K562 (cell line): ENCODE results near the gene DTX4. TPM values are rescaled to one million over a fixed set of nuclear protein-coding genes. Genes with fewer than 3 reads are reported as not detected.

Source experiments
- ATAC-seq: fragments of 200-7000 bp; cut with Tn5 transposase; 3 replicates; pipeline ENCODE4 v1.9.1; 2020; ENCODE audit warnings: moderate library complexity
- BruUV-seq: library from RNA; stranded (reverse); fragments of 400-500 nt; replicated peaks from 2 replicates; lab custom pipeline; 2021; lab: Mats Ljungman, UMichigan
- CTCF ChIA-PET: fragments of 300-600 bp; formaldehyde crosslinking; extraction: SDS; loops from one replicate; lab custom pipeline; 2021; ENCODE audit warnings: low intra/inter-chr PET ratio; lab: Yijun Ruan, JAX
- POLR2A ChIA-PET: fragments of 300-600, 350-650 bp; sonication (Branson Sonifier 250); formaldehyde crosslinking; extraction: SDS; loops from one replicate; lab custom pipeline; 2021; ENCODE audit warnings: antibody characterized with exemption, inconsistent platforms; lab: Yijun Ruan, JAX
- DNase-seq, 4 experiments: peaks; one replicate each; pipeline versions ENCODE4 v3.0.0 to v3.0.0-alpha.2; 2011 to 2018; ENCODE audit warnings: low spot score in 3 of 4, mixed read lengths in 3 of 4; ENCODE audit errors: extremely low read depth in 1 of 4
- FAIRE-seq: peaks from 2 replicates; lab custom pipeline; 2011; peaks lifted over from hg19 to GRCh38; lab: Jason Lieb, UNC
- H2AFZ ChIP-seq: 2 replicates; pipeline ENCODE4 v1.6.0; 2011; ENCODE audit warnings: low read depth, low read length, control low read depth, inconsistent platforms
- H3K27ac ChIP-seq: fragments of 200-600 bp; 3 replicates; pipeline ENCODE4 v1.8.0; 2011; ENCODE audit warnings: low read depth, mild to moderate bottlenecking, control low read depth, inconsistent platforms, low read length, moderate library complexity, mixed read lengths; ENCODE audit errors: extremely low read depth
- H3K27me3 ChIP-seq, 2 experiments: fragments of 300-600 bp in 1 of 2; 2 replicates in 1 of 2; 3 replicates in 1 of 2; pipeline versions ENCODE4 v1.6.0 to v1.8.0; 2011; ENCODE audit warnings: inconsistent platforms in 2 of 2, low read length in 2 of 2, mild to moderate bottlenecking in 1 of 2, mixed read lengths in 1 of 2, moderate library complexity in 1 of 2; ENCODE audit not compliant: control insufficient read depth in 2 of 2, insufficient read depth in 2 of 2
- H3K36me3 ChIP-seq: fragments of 300-600 bp; 3 replicates; pipeline ENCODE4 v1.8.0; 2011; ENCODE audit warnings: mild to moderate bottlenecking, low read length, inconsistent platforms; ENCODE audit not compliant: control insufficient read depth, insufficient read depth
- H3K4me1 ChIP-seq, 2 experiments: fragments of 200-600 bp in 1 of 2; replicated peaks in 1 of 2; 2 replicates in 1 of 2; 3 replicates in 1 of 2; pipeline versions ENCODE4 v1.5.1 to v1.8.0; 2011; ENCODE audit warnings: inconsistent platforms in 2 of 2, low read length in 2 of 2, mild to moderate bottlenecking in 1 of 2, mixed read lengths in 1 of 2, moderate library complexity in 1 of 2; ENCODE audit not compliant: control insufficient read depth in 2 of 2, insufficient read depth in 2 of 2
- H3K4me2 ChIP-seq: 2 replicates; pipeline ENCODE4 v1.6.1; 2011; ENCODE audit warnings: low read length, control low read depth, inconsistent platforms, mixed read lengths; ENCODE audit not compliant: insufficient read depth
- H3K4me3 ChIP-seq: fragments of 200-600 bp; sonication (generic), shearing (Covaris generic); 2 replicates; pipeline ENCODE4 v1.5.1; 2016; ENCODE audit warnings: control low read depth, inconsistent platforms
- H3K79me2 ChIP-seq: fragments of 200-600 bp; 3 replicates; pipeline ENCODE4 v1.8.0; 2011; ENCODE audit warnings: low read length, inconsistent platforms; ENCODE audit not compliant: control insufficient read depth, insufficient read depth
- H3K9ac ChIP-seq, 2 experiments: 2 replicates each; pipeline versions ENCODE4 v1.6.0 to v1.6.1; 2011; ENCODE audit warnings: low read depth in 2 of 2, low read length in 2 of 2, control low read depth in 1 of 2, inconsistent platforms in 1 of 2, mild to moderate bottlenecking in 1 of 2, mixed read lengths in 1 of 2; ENCODE audit not compliant: insufficient read depth in 1 of 2
- H3K9me1 ChIP-seq: one replicate; pipeline ENCODE4 v1.6.0; 2011; ENCODE audit warnings: inconsistent platforms, mild to moderate bottlenecking, low read length, moderate library complexity; ENCODE audit not compliant: control insufficient read depth, insufficient read depth
- H3K9me3 ChIP-seq: replicated peaks from 2 replicates; pipeline ENCODE4 v1.5.1; 2011; ENCODE audit warnings: low read depth, low read length, inconsistent platforms; ENCODE audit not compliant: control insufficient read depth, insufficient read depth
- H4K20me1 ChIP-seq: replicated peaks from 2 replicates; pipeline ENCODE4 v1.6.1; 2011; ENCODE audit warnings: low read length, inconsistent platforms, mixed read lengths; ENCODE audit not compliant: control insufficient read depth, insufficient read depth
- CEBPB ChIP-seq: fragments of 450-650 bp; IDR thresholded peaks from 2 replicates; pipeline ENCODE4 v1.6.1; 2016; ENCODE audit warnings: missing genetic modification characterization, missing compliant biosample characterization
- CEBPG ChIP-seq, 3 experiments: fragments of 200-800 bp in 1 of 3; sonication (Bioruptor generic) in 1 of 3; sonication (generic) in 1 of 3; formaldehyde crosslinking in 1 of 3; IDR thresholded peaks in 2 of 3; conservative IDR thresholded peaks in 1 of 3; 2 replicates each; pipeline versions ENCODE4 v1.6.1 to v1.8.0; 2016 to 2022; ENCODE audit warnings: missing compliant biosample characterization in 2 of 3, missing genetic modification characterization in 2 of 3, mild to moderate bottlenecking in 1 of 3, missing genetic modification reagents in 1 of 3
- CREB1 ChIP-seq, 2 experiments: sonication (generic) in 1 of 2; formaldehyde crosslinking in 1 of 2; IDR thresholded peaks; 2 replicates each; pipeline versions ENCODE4 v1.6.1 to v1.8.0; 2012 to 2022; ENCODE audit warnings: inconsistent platforms in 1 of 2, mild to moderate bottlenecking in 1 of 2, missing genetic modification reagents in 1 of 2, moderate library complexity in 1 of 2
- EP400 ChIP-seq: fragments of 450-650 bp; IDR thresholded peaks from 2 replicates; pipeline ENCODE4 v1.6.1; 2017; ENCODE audit warnings: antibody characterized with exemption, mild to moderate bottlenecking, moderate library complexity
- FOXJ3 ChIP-seq: sonication (generic); formaldehyde crosslinking; IDR thresholded peaks from 2 replicates; pipeline ENCODE4 v1.4.0; 2020; ENCODE audit warnings: mild to moderate bottlenecking, missing genetic modification reagents
- MCM3 ChIP-seq: fragments of 450-650 bp; IDR thresholded peaks from 2 replicates; pipeline ENCODE4 v1.6.1; 2016
- MXI1 ChIP-seq: IDR thresholded peaks from 2 replicates; pipeline ENCODE4 v1.6.1; 2011; ENCODE audit warnings: low read depth, mild to moderate bottlenecking, improper control_type of control experiment, low read length
- NR4A1 ChIP-seq, 2 experiments: fragments of 250-450 bp in 1 of 2; fragments of 450-650 bp in 1 of 2; sonication (Bioruptor Pico) in 1 of 2; IDR thresholded peaks; 2 replicates each; pipeline versions ENCODE4 v1.4.0 to v1.6.1; 2016 to 2020; ENCODE audit warnings: mild to moderate bottlenecking in 2 of 2, missing compliant biosample characterization in 1 of 2, missing genetic modification characterization in 1 of 2, moderate library complexity in 1 of 2
- RCOR1 ChIP-seq, 2 experiments: IDR thresholded peaks; 2 replicates each; pipeline ENCODE4 v1.6.1; 2012; ENCODE audit warnings: low read depth in 2 of 2, low read length in 2 of 2, borderline replicate concordance in 1 of 2, improper control_type of control experiment in 1 of 2
- SNIP1 ChIP-seq: fragments of 450-650 bp; IDR thresholded peaks from 2 replicates; pipeline ENCODE4 v1.7.1; 2017; ENCODE audit warnings: low read depth, mild to moderate bottlenecking
- TRIM24 ChIP-seq, 2 experiments: fragments of 450-650 bp; IDR thresholded peaks; 2 replicates each; pipeline ENCODE4 v1.6.1; 2016
- WGBS: fragments of 100-300 bp; shearing (Covaris generic); methylation state at CpG from one replicate; pipeline ENCODE4 v1.1.6; 2016; ENCODE audit warnings: low coverage, mixed read lengths; ENCODE audit not compliant: insufficient coverage; ENCODE audit errors: missing lambda C conversion rate; 5-methylcytosine and 5-hydroxymethylcytosine counted together
- in situ Hi-C: fragments of 300-500 bp; cut with MboI; formaldehyde crosslinking; loops from 4 replicates; pipeline ENCODE4 v1.15.0; 2018; ENCODE audit warnings: inconsistent platforms, mixed read lengths
- intact Hi-C: fragments of 100-400 bp; cut with micrococcal nuclease; formaldehyde crosslinking; loops from 2 replicates; pipeline ENCODE4 v1.14.2; 2022
- polyA plus RNA-seq, 8 experiments: library from polyadenylated mRNA; depleted of rRNA in 4 of 8; stranded (reverse) in 5 of 8; unstranded in 3 of 8; fragments of >200 nt; fragmentation: Nextera tagmentation in 2 of 8; fragmentation: Illumina TruSeq in 1 of 8; extraction: Ambion mirVana in 2 of 8; extraction: Trizol in 1 of 8; gene quantifications; 2 replicates each; pipeline versions ENCODE4 v1.2.1 to v1.2.3, GENCODE V29; 2011 to 2014; ENCODE audit warnings: inconsistent platforms in 1 of 8, missing spikeins in 1 of 8
- total RNA-seq, 7 experiments: library from RNA; depleted of rRNA in 6 of 7; stranded (reverse); fragments of >200 nt in 6 of 7; fragmentation: Illumina TruSeq in 2 of 7; extraction: Trizol in 2 of 7; gene quantifications; 2 replicates each; pipeline versions ENCODE4 v1.2.1 to v1.2.3, GENCODE V29; 2011 to 2021; ENCODE audit warnings: low replicate concordance in 1 of 7
- TF ChIP-seq, protein P1 (sequence below), 2 experiments: fragments of 450-650 bp in 1 of 2; sonication (generic) in 1 of 2; formaldehyde crosslinking in 1 of 2; IDR thresholded peaks in 1 of 2; conservative IDR thresholded peaks in 1 of 2; 2 replicates each; pipeline versions ENCODE4 v1.6.1 to v1.8.1; 2016 to 2023; ENCODE audit warnings: mild to moderate bottlenecking in 2 of 2, moderate library complexity in 2 of 2, inconsistent platforms in 1 of 2, missing genetic modification reagents in 1 of 2

DTX4 gene
- total and polyA plus RNA-seq, 9 of the 15 experiments (the other 6 are each of a cell fraction or from before 2014, with no cell fraction given) = 0.03 to 0.47 (median 0.04) TPM; not detected in 4

DNA sequence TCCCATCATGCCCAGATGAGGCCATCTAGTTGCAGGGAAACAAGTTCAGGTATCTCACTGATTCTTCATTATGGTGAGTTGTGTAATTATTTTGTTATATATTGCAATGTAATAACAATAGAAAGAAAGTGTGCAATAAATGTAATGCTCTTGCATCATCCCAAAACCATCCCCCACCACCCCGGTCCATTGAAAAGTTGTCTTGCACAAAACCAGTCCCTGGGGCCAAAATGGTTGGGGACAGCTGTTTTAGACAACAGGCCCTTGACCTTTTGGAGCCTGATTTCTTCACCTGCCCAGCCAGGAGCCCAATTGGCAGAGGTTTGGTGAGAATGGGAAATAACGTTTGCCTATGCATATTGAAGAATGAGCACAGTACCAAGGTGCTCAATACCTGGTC is 24.8 kb downstream of the DTX4 start:
- Histone ChIP-seq H2AFZ (no peak overlapping the region), H3K27me3 (peaks cover 10 to 30% of the 10 kb centered on the region in 2 experiments), H3K79me2 (no peaks in the 10 kb centered on the region), H3K36me3 (no peaks in the 10 kb centered on the region), H3K9ac (no peak overlapping the region), H3K9me1 (no peaks in the 10 kb centered on the region), H3K27ac (no peak overlapping the region), H3K9me3 (no peaks in the 10 kb centered on the region), H3K4me1 (peaks cover 0 to 2% of the 10 kb centered on the region in 2 experiments; a peak in 1 of 5 replicates), H3K4me3 (no peak overlapping the region), H3K4me2 (no peak overlapping the region), H4K20me1 (no peaks in the 10 kb centered on the region)
- 0 out of 2 replicates have a peak, but pooled peaks have one; percentile 46 for TF ChIP-seq CEBPB (tag)
- no peak for TF ChIP-seq EP400
- no peak for TF ChIP-seq MCM3
- no peak for TF ChIP-seq CEBPG (CRISPR knock-in tag; IDR thresholded peaks at IDR 0.05)
- TF ChIP-seq CEBPG (tag; conservative IDR thresholded peaks at IDR 0.05 in 1 of 2, IDR thresholded peaks at IDR 0.05 in 1 of 2) = peak; percentile 39 to 61; a peak in 3 of 4 replicates
- TF ChIP-seq RCOR1 (IDR thresholded peaks at IDR 0.05; ENCODE audit: borderline replicate concordance in 1 of 2, low read depth in 2 of 2, low read length in 2 of 2) = no peak
- TF ChIP-seq TRIM24 (IDR thresholded peaks at IDR 0.05) = peak; percentile 32 to 48; a peak in 2 of 4 replicates
- no peak for TF ChIP-seq CREB1 (IDR thresholded peaks at IDR 0.05)
- TF ChIP-seq CREB1 (CRISPR knock-in tag; IDR thresholded peaks at IDR 0.05) = no peak
- no peak for TF ChIP-seq FOXJ3 (CRISPR knock-in tag)
- TF ChIP-seq, protein P1, sequence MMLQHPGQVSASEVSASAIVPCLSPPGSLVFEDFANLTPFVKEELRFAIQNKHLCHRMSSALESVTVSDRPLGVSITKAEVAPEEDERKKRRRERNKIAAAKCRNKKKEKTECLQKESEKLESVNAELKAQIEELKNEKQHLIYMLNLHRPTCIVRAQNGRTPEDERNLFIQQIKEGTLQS (IDR thresholded peaks at IDR 0.05) = peak; percentile 21; the same call in 1 of the 2 replicates
- TF ChIP-seq, protein P1 (CRISPR knock-in tag; conservative IDR thresholded peaks at IDR 0.05) = no peak
- no peak for TF ChIP-seq SNIP1
- no peak for TF ChIP-seq NR4A1 (CRISPR knock-in tag; IDR thresholded peaks at IDR 0.05)
- no peak for TF ChIP-seq NR4A1 (tag; IDR thresholded peaks at IDR 0.05)
- TF ChIP-seq MXI1 = no peak
- WGBS = 0% methylated on average over 2 of the region's 2 CpGs
- no peak for ATAC-seq
- no TSS peak for BruUV-seq
- intact Hi-C loops = no loop called here
- in situ Hi-C loops = loop anchor here (25.0 kb wide), 1 partner anchor 491 kb away; no protein-coding TSS in a partner anchor
- FAIRE-seq = no peak
- ChIA-PET CTCF (no interaction called here), POLR2A (no interaction called here)
- DNase-seq = no peak
